Keratinocyte (primary cell): ENCODE measurements around the gene SMC1B. TPM values are rescaled to one million over a fixed set of nuclear protein-coding genes. Genes with fewer than 3 reads are reported as not detected.

ENCODE experiments used
- DNase-seq: peaks from one replicate; pipeline ENCODE4 v3.0.0-alpha.2; 2011; ENCODE audit warnings: low read depth, missing footprints, low spot score
- FAIRE-seq: peaks from 2 replicates; lab custom pipeline; 2011; peaks lifted over from hg19 to GRCh38; lab: Jason Lieb, UNC
- H2AFZ ChIP-seq: 2 replicates; pipeline ENCODE4 v1.6.0; 2012; ENCODE audit warnings: low read length, control low read depth, inconsistent platforms; ENCODE audit not compliant: control insufficient read depth
- H3K27ac ChIP-seq: 2 replicates; pipeline ENCODE4 v1.5.1; 2011; ENCODE audit warnings: low read length; ENCODE audit not compliant: control insufficient read depth, insufficient read depth
- H3K27me3 ChIP-seq: 3 replicates; pipeline ENCODE4 v1.6.0; 2011; ENCODE audit warnings: low read length; ENCODE audit not compliant: control insufficient read depth, insufficient read depth; ENCODE audit errors: extremely low read depth
- H3K36me3 ChIP-seq, 2 experiments: 2 replicates in 1 of 2; 3 replicates in 1 of 2; pipeline ENCODE4 v1.5.1; 2011; ENCODE audit warnings: low read length in 2 of 2, mild to moderate bottlenecking in 1 of 2; ENCODE audit not compliant: control insufficient read depth in 2 of 2, insufficient read depth in 2 of 2; ENCODE audit errors: extremely low read depth in 1 of 2
- H3K4me1 ChIP-seq: 3 replicates; pipeline ENCODE4 v1.5.1; 2011; ENCODE audit warnings: low read length; ENCODE audit not compliant: control insufficient read depth, insufficient read depth; ENCODE audit errors: extremely low read depth
- H3K4me2 ChIP-seq: 3 replicates; pipeline ENCODE4 v1.6.0; 2011; ENCODE audit warnings: low read depth, low read length; ENCODE audit not compliant: control insufficient read depth, insufficient read depth; ENCODE audit errors: extremely low read depth
- H3K4me3 ChIP-seq, 3 experiments: fragments of 200-600 bp in 1 of 3; sonication (generic) in 1 of 3; 2 replicates in 2 of 3; 3 replicates in 1 of 3; pipeline ENCODE4 v1.5.1; 2011 to 2016; ENCODE audit warnings: low read length in 3 of 3, mild to moderate bottlenecking in 3 of 3, control low read depth in 2 of 3, inconsistent platforms in 1 of 3, low read depth in 1 of 3, mixed read lengths in 1 of 3, mixed run types in 1 of 3, moderate library complexity in 1 of 3; ENCODE audit not compliant: control insufficient read depth in 2 of 3, insufficient read depth in 2 of 3; ENCODE audit errors: extremely low read depth in 1 of 3
- H3K79me2 ChIP-seq: 2 replicates; pipeline ENCODE4 v1.6.0; 2012; ENCODE audit warnings: low read length; ENCODE audit not compliant: control insufficient read depth, insufficient read depth
- H3K9ac ChIP-seq: 3 replicates; pipeline ENCODE4 v1.6.0; 2011; ENCODE audit warnings: low read length; ENCODE audit not compliant: control insufficient read depth, insufficient read depth; ENCODE audit errors: extremely low read depth
- H3K9me1 ChIP-seq: 3 replicates; pipeline ENCODE4 v1.6.0; 2011; ENCODE audit warnings: low read length; ENCODE audit not compliant: control insufficient read depth, insufficient read depth; ENCODE audit errors: extremely low read depth
- H3K9me3 ChIP-seq: 2 replicates; pipeline ENCODE4 v1.5.1; 2012; ENCODE audit warnings: low read depth, low read length; ENCODE audit not compliant: control insufficient read depth
- H4K20me1 ChIP-seq: 3 replicates; pipeline ENCODE4 v1.6.0; 2011; ENCODE audit warnings: low read length; ENCODE audit not compliant: control insufficient read depth, insufficient read depth; ENCODE audit errors: extremely low read depth
- EZH2 ChIP-seq: IDR thresholded peaks from one replicate; pipeline ENCODE4 v1.6.1; 2012; ENCODE audit warnings: inconsistent platforms, mild to moderate bottlenecking, low read length, moderate library complexity
- dilution Hi-C: fragments of 300-500 bp; cut with MboI; formaldehyde crosslinking; loops from one replicate; pipeline ENCODE4 v1.7.0; 2020; ENCODE audit warnings: low sequenced_read_pairs; ENCODE audit not compliant: extremely low pct_ligation_motif_present
- polyA plus RNA-seq, 5 experiments: library from polyadenylated mRNA; depleted of rRNA in 3 of 5; stranded (reverse) in 3 of 5; stranded (forward) in 1 of 5; unstranded in 1 of 5; fragments of >200 nt; gene quantifications; 1 replicate in 1 of 5; 2 replicates in 3 of 5; 3 replicates in 1 of 5; pipeline versions ENCODE4 v1.2.1 to v1.2.3, GENCODE V29; 2011 to 2012; ENCODE audit warnings: missing spikeins in 2 of 5, low read depth in 1 of 5, low replicate concordance in 1 of 5
- TF ChIP-seq, protein P1 (sequence below), 3 experiments: IDR thresholded peaks in 1 of 3; conservative IDR thresholded peaks in 1 of 3; optimal IDR thresholded peaks in 1 of 3; 2 replicates in 2 of 3; 3 replicates in 1 of 3; pipeline versions ENCODE3 to v1.5.1; 2011; ENCODE audit warnings: low read length in 3 of 3, mild to moderate bottlenecking in 3 of 3, moderate library complexity in 2 of 3, control low read depth in 1 of 3, inconsistent platforms in 1 of 3; ENCODE audit not compliant: insufficient read depth in 2 of 3; ENCODE audit errors: extremely low read depth in 1 of 3

The SMC1B gene
- polyA plus RNA-seq, 1 donor (not counting 4 experiments of a cell fraction or from before 2014, with no cell fraction given) = not detected

DNA sequence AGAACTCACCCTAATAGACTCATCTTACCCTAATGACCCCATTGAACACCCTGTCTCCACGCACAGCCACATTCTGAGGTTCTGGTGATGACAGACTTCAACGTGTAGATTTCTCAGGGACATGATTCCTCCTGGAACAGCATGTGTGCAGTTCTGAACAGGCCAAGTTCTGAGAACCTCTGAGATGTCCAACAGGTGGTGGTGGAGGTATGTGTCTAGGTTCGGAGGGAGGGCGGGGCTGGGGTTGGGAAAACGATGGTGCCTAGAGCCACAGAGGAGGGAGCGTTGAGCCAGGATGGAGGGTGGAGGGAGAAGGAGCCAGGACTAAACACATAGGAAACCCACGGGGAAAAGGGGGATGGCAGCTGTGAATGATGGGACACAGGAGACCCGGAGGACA is 45.8 kb upstream of the SMC1B start:
- no peak overlapping the region for H3K27ac ChIP-seq
- no peak overlapping the region for H2AFZ ChIP-seq
- no peak overlapping the region for H3K9ac ChIP-seq
- H3K36me3 ChIP-seq = no peaks in the 10 kb centered on the region
- H3K79me2 ChIP-seq = no peaks in the 10 kb centered on the region
- H3K9me3 ChIP-seq = no peaks in the 10 kb centered on the region
- H3K9me1 ChIP-seq = no peaks in the 10 kb centered on the region
- FAIRE-seq (no peak), DNase-seq (no peak)
- no peaks in the 10 kb centered on the region for H4K20me1 ChIP-seq
- H3K4me3 ChIP-seq = no peak overlapping the region
- no peak for TF ChIP-seq EZH2
- TF ChIP-seq, protein P1, sequence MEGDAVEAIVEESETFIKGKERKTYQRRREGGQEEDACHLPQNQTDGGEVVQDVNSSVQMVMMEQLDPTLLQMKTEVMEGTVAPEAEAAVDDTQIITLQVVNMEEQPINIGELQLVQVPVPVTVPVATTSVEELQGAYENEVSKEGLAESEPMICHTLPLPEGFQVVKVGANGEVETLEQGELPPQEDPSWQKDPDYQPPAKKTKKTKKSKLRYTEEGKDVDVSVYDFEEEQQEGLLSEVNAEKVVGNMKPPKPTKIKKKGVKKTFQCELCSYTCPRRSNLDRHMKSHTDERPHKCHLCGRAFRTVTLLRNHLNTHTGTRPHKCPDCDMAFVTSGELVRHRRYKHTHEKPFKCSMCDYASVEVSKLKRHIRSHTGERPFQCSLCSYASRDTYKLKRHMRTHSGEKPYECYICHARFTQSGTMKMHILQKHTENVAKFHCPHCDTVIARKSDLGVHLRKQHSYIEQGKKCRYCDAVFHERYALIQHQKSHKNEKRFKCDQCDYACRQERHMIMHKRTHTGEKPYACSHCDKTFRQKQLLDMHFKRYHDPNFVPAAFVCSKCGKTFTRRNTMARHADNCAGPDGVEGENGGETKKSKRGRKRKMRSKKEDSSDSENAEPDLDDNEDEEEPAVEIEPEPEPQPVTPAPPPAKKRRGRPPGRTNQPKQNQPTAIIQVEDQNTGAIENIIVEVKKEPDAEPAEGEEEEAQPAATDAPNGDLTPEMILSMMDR (optimal IDR thresholded peaks at IDR 0.05 in 1 of 3, IDR thresholded peaks at IDR 0.05 in 1 of 3, conservative IDR thresholded peaks at IDR 0.05 in 1 of 3; ENCODE audit: extremely low read depth in 1 of 3, insufficient read depth in 2 of 3, low read length in 3 of 3) = no peak
- no peak overlapping the region for H3K4me2 ChIP-seq
- dilution Hi-C loops = no loop called here
- H3K27me3 ChIP-seq = no peaks in the 10 kb centered on the region
- H3K4me1 ChIP-seq = no peaks in the 10 kb centered on the region

DNA sequence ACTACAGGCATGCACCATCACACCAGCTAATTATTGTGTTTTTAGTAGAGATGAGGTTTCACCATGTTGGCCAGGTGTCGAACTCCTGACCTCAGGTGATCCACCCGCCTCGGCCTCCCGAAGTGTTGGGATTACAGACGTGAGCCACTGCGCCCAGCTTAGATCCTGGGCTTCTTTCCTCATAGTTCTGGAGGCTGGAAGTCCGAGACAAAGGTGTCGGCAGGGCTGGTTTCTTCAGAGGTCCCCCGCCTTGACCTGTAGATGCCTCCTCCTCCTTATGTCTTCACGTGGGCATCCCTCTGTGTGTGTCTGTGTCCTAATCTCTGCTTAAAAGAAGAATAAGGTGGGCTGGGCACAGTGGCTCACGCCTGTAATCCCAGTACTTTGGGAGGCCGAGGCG is 45.1 kb upstream of the SMC1B start:
- no peak overlapping the region for H3K4me2 ChIP-seq
- no peak overlapping the region for H3K27ac ChIP-seq
- no peaks in the 10 kb centered on the region for H3K9me1 ChIP-seq
- H3K4me3 ChIP-seq = no peak overlapping the region
- H3K9ac ChIP-seq = no peak overlapping the region
- no peak overlapping the region for H2AFZ ChIP-seq
- H3K79me2 ChIP-seq = no peaks in the 10 kb centered on the region
- H3K27me3 ChIP-seq = no peaks in the 10 kb centered on the region
- no peak for FAIRE-seq
- no peaks in the 10 kb centered on the region for H4K20me1 ChIP-seq
- TF ChIP-seq EZH2 = no peak
- TF ChIP-seq, protein P1 (optimal IDR thresholded peaks at IDR 0.05 in 1 of 3, IDR thresholded peaks at IDR 0.05 in 1 of 3, conservative IDR thresholded peaks at IDR 0.05 in 1 of 3; ENCODE audit: extremely low read depth in 1 of 3, insufficient read depth in 2 of 3, low read length in 3 of 3) = no peak
- no peaks in the 10 kb centered on the region for H3K36me3 ChIP-seq
- H3K9me3 ChIP-seq = no peaks in the 10 kb centered on the region
- H3K4me1 ChIP-seq = no peaks in the 10 kb centered on the region
- dilution Hi-C loops = no loop called here
- no peak for DNase-seq
